ENCODE measurements around the gene HERPUD2.
"Not testable (repeated sequence)": the region's sequence is repeated elsewhere in the genome, so short reads cannot be mapped to it uniquely, and the experiment has no call there.

Gene HERPUD2

DNA sequence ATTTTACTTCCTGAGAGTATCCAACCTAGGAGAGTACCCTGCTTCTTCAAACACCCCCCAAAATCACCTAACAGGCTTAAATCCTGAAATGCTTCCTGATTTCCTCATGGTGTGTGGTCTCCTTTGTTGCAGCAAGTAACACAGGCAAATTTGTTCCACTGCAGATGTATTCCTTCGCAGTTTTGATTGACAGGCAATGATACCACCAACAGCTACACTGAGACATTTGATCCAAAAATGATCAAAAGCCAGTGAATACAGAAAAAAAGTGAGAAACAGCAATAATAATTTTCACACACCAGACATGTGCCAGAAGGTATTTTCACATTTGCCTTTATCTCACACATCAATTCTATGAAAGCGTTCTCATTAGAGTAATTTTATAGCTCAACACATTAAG is 95.9 kb downstream of the HERPUD2 start:
- DNase-seq, result no peak

DNA sequence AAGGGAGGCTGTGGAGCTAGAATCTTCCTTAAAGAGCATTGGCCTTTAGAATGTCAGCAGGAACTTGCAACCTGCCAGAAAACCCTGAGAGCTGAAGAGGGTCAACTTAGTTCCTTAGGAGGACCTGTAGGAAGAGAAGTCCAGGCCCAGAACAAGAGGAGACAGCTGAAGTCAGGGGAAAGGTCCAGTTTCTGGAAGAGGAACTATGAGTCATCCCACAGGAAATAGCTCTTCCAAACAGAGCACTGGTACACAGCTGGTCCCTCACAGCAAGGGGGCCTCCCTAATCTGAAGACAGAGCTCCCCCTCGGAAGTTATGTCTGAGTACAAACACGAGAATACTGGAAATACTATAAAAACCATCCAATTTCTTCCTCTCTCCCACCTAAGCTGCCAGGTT is 98.9 kb downstream of the HERPUD2 start:
- DNase-seq, result no peak

GRCh38 chr7:35593899-35594298 is 101.0 kb downstream of the HERPUD2 start:
- no peak for DNase-seq

DNA sequence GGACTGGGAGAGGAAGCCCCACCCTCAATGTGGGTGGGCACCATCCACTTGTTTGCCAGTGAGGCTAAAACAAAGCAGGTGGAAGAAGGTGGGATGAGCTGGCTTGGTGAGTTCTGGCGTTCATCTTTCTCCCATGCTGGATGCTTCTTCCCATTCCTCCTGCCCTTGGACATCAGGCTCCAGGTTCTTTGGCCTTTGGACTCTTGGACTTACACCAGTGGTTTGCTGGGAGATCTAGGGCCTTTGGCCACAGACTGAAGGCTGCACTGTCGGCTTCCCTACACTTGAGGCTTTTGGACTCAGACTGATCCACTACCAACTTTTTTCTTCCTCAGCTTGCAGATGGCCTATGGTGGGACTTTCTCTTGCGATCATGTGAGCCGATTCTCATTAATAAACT is 106.3 kb downstream of the HERPUD2 start:
- no peak for DNase-seq

- DNase-seq, result no peak
Measured at GRCh38 chr7:35584990-35585389, 109.9 kb downstream of the HERPUD2 start.

DNA sequence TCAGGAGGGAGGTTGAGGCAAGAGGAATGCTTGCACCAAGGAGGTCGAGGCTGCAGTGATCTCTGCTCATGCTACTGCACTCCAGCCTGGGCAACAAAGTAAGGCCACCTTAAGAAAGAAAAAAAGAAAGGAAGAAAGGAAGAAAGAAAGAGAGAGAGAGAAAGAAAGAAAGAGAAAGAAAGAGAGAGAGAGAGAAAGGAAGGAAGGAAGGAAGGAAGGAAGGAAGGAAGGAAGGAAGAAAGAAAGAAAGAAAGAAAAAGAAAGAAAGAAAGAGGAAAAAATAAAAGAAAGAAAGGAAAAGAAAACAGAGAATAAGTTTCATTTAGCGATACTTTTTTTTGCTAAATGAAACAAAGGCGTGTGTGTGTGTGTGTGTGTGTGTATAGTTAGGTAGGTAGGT is 110.4 kb downstream of the HERPUD2 start:
- DNase-seq, result not testable (repeated sequence)
